Measurements from ENCODE around the gene SPAG17. TPM values are rescaled to one million over a fixed set of nuclear protein-coding genes. Genes with fewer than 3 reads are reported as not detected.

The SPAG17 gene
- total RNA-seq, 1 experiment from 2014 or later, result 0.36 TPM

DNA sequence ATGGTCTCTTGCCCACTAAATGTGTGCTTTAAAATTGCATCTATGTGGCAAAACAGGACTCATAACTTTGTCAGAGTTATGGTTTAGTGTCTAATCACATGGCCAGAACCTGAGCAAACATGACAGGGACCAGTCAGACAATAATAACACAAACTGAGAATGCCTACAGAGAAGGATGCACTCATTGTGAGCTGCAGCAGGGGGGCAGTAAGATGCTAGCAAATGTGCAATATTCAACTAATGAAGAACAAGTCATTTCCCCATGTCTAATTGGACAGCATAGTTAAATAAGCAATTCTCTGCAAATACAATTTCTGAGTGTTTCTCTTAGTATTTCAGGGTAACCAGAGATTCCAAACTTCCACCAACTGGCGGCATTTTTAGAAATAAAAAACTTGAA, 30.8 kb downstream of the SPAG17 start:
- no peak overlapping the region for H3K27ac ChIP-seq (ENCODE audit: low read length)
- no peak overlapping the region for H3K4me3 ChIP-seq (ENCODE audit: low read depth in 2 of 2, low read length in 2 of 2)
- no TSS peak for BruUV-seq (replicated peaks)
- H3K36me3 ChIP-seq (ENCODE audit: control insufficient read depth, insufficient read depth, low read length), result no peaks in the 10 kb centered on the region
- no peak for TF ChIP-seq REST (IDR thresholded peaks at IDR 0.05; ENCODE audit: insufficient read depth in 1 of 2, low read depth in 2 of 2, low read length in 1 of 2)
- no peak for TF ChIP-seq TCF7L2 (IDR thresholded peaks at IDR 0.05; ENCODE audit: low read depth, low read length)
- TF ChIP-seq POLR2AphosphoS5 (IDR thresholded peaks at IDR 0.05; ENCODE audit: low read depth, low read length), result no peak
- TF ChIP-seq, protein P1, sequence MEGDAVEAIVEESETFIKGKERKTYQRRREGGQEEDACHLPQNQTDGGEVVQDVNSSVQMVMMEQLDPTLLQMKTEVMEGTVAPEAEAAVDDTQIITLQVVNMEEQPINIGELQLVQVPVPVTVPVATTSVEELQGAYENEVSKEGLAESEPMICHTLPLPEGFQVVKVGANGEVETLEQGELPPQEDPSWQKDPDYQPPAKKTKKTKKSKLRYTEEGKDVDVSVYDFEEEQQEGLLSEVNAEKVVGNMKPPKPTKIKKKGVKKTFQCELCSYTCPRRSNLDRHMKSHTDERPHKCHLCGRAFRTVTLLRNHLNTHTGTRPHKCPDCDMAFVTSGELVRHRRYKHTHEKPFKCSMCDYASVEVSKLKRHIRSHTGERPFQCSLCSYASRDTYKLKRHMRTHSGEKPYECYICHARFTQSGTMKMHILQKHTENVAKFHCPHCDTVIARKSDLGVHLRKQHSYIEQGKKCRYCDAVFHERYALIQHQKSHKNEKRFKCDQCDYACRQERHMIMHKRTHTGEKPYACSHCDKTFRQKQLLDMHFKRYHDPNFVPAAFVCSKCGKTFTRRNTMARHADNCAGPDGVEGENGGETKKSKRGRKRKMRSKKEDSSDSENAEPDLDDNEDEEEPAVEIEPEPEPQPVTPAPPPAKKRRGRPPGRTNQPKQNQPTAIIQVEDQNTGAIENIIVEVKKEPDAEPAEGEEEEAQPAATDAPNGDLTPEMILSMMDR (IDR thresholded peaks at IDR 0.05), result peak; percentile 43; the same call in 1 of the 2 replicates
- TF ChIP-seq SIN3A (IDR thresholded peaks at IDR 0.05; ENCODE audit: borderline replicate concordance, insufficient read depth, low read depth, low read length), result no peak
- no peaks in the 10 kb centered on the region for H3K9me3 ChIP-seq (ENCODE audit: control insufficient read depth, insufficient read depth, low read depth, low read length)
- in situ Hi-C loops (cut with HindIII; ENCODE audit: low pct_unique_long_range_greater_than_20kb, low sequenced_read_pairs), result no loop called here
- intact Hi-C loops (cut with micrococcal nuclease; ENCODE audit: unreplicated experiment), result loop anchor here (5.0 to 10.0 kb wide), 2 partner anchors 851 to 1213 kb away; partner anchors contain the start of gene HAO2
- no peak for ATAC-seq
- H3K27me3 ChIP-seq (ENCODE audit: control insufficient read depth, insufficient read depth, low read length), result no peaks in the 10 kb centered on the region
- ChIA-PET POLR2A (no interaction called here), CTCF (interaction anchor here (0.7 kb wide), 1 partner anchor 94 kb away, joined by 3 read pairs; no protein-coding TSS in a partner anchor)
- no peaks in the 10 kb centered on the region for H3K4me1 ChIP-seq (ENCODE audit: control insufficient read depth, insufficient read depth, low read length)
- DNase-seq (ENCODE audit: low read depth, low spot score), result no peak

DNA sequence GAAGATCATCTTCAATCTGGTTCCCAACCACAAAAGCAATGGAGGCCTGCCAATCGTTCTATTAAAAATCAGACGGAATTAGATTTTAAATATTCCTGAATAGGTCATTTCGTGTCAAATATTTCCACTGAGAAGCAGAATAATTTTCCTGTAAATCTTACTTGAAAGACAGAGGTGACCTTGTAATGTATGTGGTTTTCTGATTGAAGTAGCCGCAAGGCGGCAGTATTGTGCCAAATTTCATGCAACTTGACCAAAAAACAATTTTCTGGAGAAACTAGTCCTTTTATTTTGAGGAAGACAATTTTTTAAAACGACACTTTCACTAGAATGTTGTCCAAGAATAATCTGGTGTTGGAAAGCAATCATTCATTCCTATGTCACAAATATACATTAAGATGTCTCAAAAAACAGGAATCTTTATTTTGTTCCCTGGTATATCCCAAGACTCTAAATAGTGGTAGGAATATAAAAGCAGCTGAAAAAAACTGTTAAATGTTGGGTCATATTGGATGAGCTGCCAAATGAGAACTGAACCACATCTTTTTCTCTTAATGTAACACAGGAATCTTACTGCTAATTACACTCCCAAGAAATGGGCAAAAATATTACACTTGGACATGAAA, 33.6 kb downstream of the SPAG17 start:
- CTCF ChIA-PET, result no interaction called here
- no TSS peak for BruUV-seq (replicated peaks)

More for the DNA sequence above, 33.6 kb downstream of the SPAG17 start:
- no peak; the same call in 1 of the 2 replicates for ATAC-seq
- Histone ChIP-seq H3K27me3 (ENCODE audit: control insufficient read depth, insufficient read depth, low read length) (no peaks in the 10 kb centered on the region), H3K27ac (ENCODE audit: low read length) (no peak overlapping the region), H3K4me3 (ENCODE audit: low read depth in 2 of 2, low read length in 2 of 2) (no peak overlapping the region), H3K4me1 (ENCODE audit: control insufficient read depth, insufficient read depth, low read length) (no peaks in the 10 kb centered on the region), H3K9me3 (ENCODE audit: control insufficient read depth, insufficient read depth, low read depth, low read length) (no peaks in the 10 kb centered on the region), H3K36me3 (ENCODE audit: control insufficient read depth, insufficient read depth, low read length) (no peaks in the 10 kb centered on the region)
- intact Hi-C loops (cut with micrococcal nuclease; ENCODE audit: unreplicated experiment) (loop anchor here (5.0 to 10.0 kb wide), 2 partner anchors 853 to 1216 kb away; partner anchors contain the start of gene HAO2), in situ Hi-C loops (cut with HindIII; ENCODE audit: low pct_unique_long_range_greater_than_20kb, low sequenced_read_pairs) (no loop called here)
- DNase-seq (ENCODE audit: low read depth, low spot score), result peak; percentile 46
- POLR2A ChIA-PET, result no interaction called here
- TF ChIP-seq SIN3A (IDR thresholded peaks at IDR 0.05; ENCODE audit: borderline replicate concordance, insufficient read depth, low read depth, low read length) (no peak), TCF7L2 (IDR thresholded peaks at IDR 0.05; ENCODE audit: low read depth, low read length) (no peak)
- TF ChIP-seq, protein P1 (IDR thresholded peaks at IDR 0.05), result peak; percentile 70
